GM19193 (cell line): ENCODE results near the gene CFAP46.

Experiments used
- POLR2A ChIP-seq: IDR thresholded peaks from 4 replicates; pipeline ENCODE4 v1.6.1; 2011; ENCODE audit not compliant: insufficient read depth, insufficient read length; ENCODE audit errors: extremely low read depth

Gene CFAP46

GRCh38 chr10:132836832-132837540 lies 105.4 kb downstream of the CFAP46 start:
- TF ChIP-seq POLR2A, result no peak

DNA sequence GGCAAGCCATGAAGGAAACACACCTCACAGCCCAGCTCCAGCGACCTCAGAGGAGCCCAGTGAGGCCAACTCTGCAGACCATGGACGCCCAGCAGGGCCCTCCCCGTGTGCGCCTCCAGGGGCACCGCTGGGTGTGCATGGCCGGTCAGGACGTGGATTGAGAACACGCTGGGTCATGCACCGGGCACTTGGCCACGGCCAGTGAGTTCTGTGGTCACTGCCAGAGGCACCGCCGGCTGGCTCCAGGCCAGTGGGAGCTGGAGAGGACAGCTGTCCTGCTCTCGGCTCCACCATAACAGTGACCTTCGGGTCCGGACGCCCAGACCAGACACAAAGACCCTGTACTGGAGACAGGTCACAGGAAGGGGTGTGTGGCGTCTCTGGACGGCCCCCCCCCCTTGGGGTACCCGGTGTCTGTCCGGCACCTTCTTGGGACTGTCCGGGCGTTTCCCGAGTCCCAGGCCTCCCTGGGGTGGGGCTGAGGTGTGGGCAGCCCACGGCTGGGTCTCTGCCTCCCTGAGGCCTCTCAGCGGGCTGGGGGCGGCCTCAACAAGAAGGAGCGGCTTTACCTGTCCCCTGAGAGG lies 106.0 kb downstream of the CFAP46 start:
- no peak for TF ChIP-seq POLR2A

GRCh38 chr10:132835848-132836233 lies 106.5 kb downstream of the CFAP46 start:
- no peak for TF ChIP-seq POLR2A

- no peak for TF ChIP-seq POLR2A
Observed at GRCh38 chr10:132834891-132835847, 107.2 kb downstream of the CFAP46 start.

DNA sequence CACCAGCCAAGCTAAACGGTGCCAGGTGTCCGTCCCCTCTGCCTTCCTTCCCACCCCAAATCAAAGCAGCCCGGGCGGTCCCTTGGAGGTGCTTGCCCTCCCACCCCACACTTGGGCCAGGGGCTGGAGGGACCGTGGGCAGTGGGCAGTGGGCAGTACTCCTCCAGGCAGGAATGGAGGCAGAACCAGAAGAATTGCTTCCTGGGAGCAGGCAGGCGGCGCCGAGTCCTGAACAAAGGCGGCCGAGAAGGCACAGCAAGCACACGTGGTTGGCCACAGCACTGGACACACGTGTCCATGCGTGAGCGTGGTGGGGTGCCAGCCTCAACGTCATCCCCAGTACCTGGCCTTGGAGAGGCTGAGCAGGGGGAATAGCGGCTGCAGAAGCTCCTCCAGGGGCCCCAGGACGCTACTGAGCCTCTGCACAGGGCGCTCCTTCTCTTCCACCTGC lies 108.0 kb downstream of the CFAP46 start:
- no peak for TF ChIP-seq POLR2A

- TF ChIP-seq POLR2A, result no peak
Observed at GRCh38 chr10:132833421-132834111, 108.8 kb downstream of the CFAP46 start.

DNA sequence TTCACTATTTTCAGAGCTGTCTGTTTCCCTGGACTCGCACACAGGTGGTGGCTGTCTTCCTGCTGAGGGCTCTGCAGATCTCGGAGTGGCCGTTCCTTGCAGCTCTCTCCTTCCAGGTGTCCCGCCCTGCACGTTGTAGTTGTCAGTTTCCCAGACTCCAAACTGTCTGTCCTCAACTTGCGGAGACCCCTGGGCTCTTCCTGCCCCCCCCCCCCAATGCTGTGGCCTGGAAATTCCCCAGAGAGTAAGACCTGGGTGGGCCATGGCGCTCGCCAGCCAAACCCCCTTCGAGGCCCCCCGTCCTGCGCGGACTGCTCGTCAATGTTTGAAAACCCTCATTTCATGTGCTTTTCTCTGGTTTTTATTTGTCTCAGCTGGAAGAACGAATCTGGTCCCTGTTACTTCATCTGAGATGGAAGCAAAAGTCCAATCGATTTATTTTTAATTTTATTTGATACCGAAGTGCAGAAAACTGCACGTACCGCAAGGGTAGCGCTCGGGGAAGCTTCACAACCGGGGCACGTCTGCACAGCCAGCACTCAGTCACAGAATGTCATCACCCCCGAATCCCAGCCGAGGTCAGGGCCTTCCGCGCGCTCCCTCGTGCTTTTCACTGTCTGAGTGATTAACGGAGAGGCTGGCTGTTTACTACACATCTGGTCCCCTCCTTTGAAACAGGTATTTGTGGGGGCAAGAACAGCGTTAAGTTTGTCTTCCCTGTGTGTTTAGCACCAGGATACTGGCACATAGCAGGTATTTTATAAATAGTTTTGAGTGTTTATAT lies 110.0 kb downstream of the CFAP46 start:
- TF ChIP-seq POLR2A, result no peak

- no peak for TF ChIP-seq POLR2A
Observed at GRCh38 chr10:132829403-132829802, 113.0 kb downstream of the CFAP46 start.

GRCh38 chr10:132828681-132829080 lies 113.7 kb downstream of the CFAP46 start:
- TF ChIP-seq POLR2A, result no peak

GRCh38 chr10:132827861-132828539 lies 114.4 kb downstream of the CFAP46 start:
- TF ChIP-seq POLR2A, result no peak

GRCh38 chr10:132827423-132827789 lies 115.0 kb downstream of the CFAP46 start:
- no peak for TF ChIP-seq POLR2A

GRCh38 chr10:132826524-132827422 lies 115.6 kb downstream of the CFAP46 start:
- TF ChIP-seq POLR2A, result no peak

DNA sequence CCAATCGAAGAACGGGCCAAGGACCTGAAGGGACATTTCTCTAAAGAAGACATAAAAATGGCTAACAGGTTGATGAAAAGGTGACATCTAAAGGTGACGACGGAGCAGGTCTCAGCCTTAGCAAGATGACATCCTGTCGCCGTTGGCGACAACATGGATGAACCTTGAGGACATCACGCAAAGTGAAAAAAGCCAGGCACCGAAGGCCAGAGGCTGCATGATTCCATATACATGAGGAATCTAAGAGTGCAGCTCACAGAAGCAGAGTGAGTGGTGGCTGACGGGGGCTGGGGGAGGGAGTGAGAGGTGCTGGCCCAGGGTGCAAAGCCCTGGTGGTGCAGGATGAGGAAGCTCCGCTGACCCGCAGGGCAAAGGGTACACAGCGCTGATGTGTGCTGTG lies 122.3 kb downstream of the CFAP46 start:
- TF ChIP-seq POLR2A, result no peak
